Measurements from ENCODE around the gene LTBP3. TPM values are rescaled to one million over a fixed set of nuclear protein-coding genes. Genes with fewer than 3 reads are reported as not detected.
A peak's percentile ranks its signal among the peaks of the same experiment; 100 is the strongest.

LTBP3 gene
- total RNA-seq, 1 experiment from 2014 or later, result 10.6 TPM

GRCh38 chr11:65586676-65587075, 28.5 kb upstream of the LTBP3 start:
- Histone ChIP-seq H2BK120ac (ENCODE audit: low read depth, low read length, poor library complexity, severe bottlenecking) (no peak overlapping the region), H3K4me2 (ENCODE audit: insufficient read depth, insufficient read length, low read length) (no peak overlapping the region), H2BK20ac (ENCODE audit: low read depth, low read length, poor library complexity, severe bottlenecking) (no peak overlapping the region), H2AFZ (ENCODE audit: low read length) (no peak overlapping the region), H3K9me3 (ENCODE audit: control insufficient read depth, low read depth, low read length) (no peaks in the 10 kb centered on the region), H3K14ac (ENCODE audit: insufficient read depth, low read length) (no peak overlapping the region), H3K27ac (ENCODE audit: insufficient read length, low read depth, low read length) (no peak overlapping the region), H4K91ac (ENCODE audit: insufficient read length, low read depth, low read length) (no peak overlapping the region), H3K27me3 (ENCODE audit: insufficient read depth, low read length) (no peaks in the 10 kb centered on the region; the same call in 1 of the 2 replicates), H3K56ac (ENCODE audit: insufficient read length, low read depth, low read length) (no peak overlapping the region), H3T11ph (ENCODE audit: low read length) (no peak overlapping the region), H3K9ac (ENCODE audit: extremely low read depth, insufficient read length, low read length) (no peak overlapping the region), H3K18ac (ENCODE audit: insufficient read length, low read depth, low read length) (no peak overlapping the region), H4K5ac (ENCODE audit: insufficient read length, low read depth, low read length) (no peak overlapping the region), H2BK5ac (ENCODE audit: insufficient read length, low read length) (no peak overlapping the region), H3K23ac (ENCODE audit: insufficient read length, low read depth, low read length) (no peak overlapping the region), H2AK5ac (ENCODE audit: insufficient read length, low read length) (no peak overlapping the region), H3K23me2 (ENCODE audit: insufficient read length, low read depth, low read length, poor library complexity, severe bottlenecking) (no peaks in the 10 kb centered on the region), H3K79me2 (ENCODE audit: insufficient read depth, low read length) (no peaks in the 10 kb centered on the region), H3K4me1 (ENCODE audit: insufficient read depth, low read length) (no peaks in the 10 kb centered on the region), H4K20me1 (ENCODE audit: control insufficient read depth, insufficient read depth, insufficient read length) (no peaks in the 10 kb centered on the region), H2BK15ac (ENCODE audit: low read depth, low read length) (no peak overlapping the region), H3K79me1 (ENCODE audit: insufficient read depth, low read depth, low read length, poor library complexity, severe bottlenecking) (no peaks in the 10 kb centered on the region), H3K4ac (ENCODE audit: low read depth, low read length) (no peak overlapping the region), H4K8ac (replicated peaks; ENCODE audit: insufficient read length, low read depth, low read length) (no peak overlapping the region), H2BK12ac (ENCODE audit: insufficient read length, low read depth, low read length) (no peak overlapping the region)
- H3K9me3 Mint-ChIP-seq, result no peaks in the 10 kb centered on the region
- peaks cover 0 to 4% (median 3%) of the 10 kb centered on the region in 3 experiments; a peak in 3 of 7 replicates for H3K36me3 Mint-ChIP-seq (ENCODE audit: insufficient read depth in 1 of 3, low read depth in 3 of 3)
- H3K27ac Mint-ChIP-seq, result 0 out of 7 replicates have a peak overlapping the region, but pooled peaks of 1 of the 3 experiments have one; percentile 57
- peak; percentile 67 for DNase-seq
- H3K27me3 Mint-ChIP-seq (ENCODE audit: low read depth), result peaks cover 21% of the 10 kb centered on the region
- WGBS (ENCODE audit: extremely low coverage, insufficient read length, low lambda C conversion rate), result no CpG with 5 or more reads among the region's 2 CpGs
- peak overlapping the region in 1 of 2 experiments; percentile 34; a peak in 1 of 5 replicates for H3K4me3 Mint-ChIP-seq
- peaks cover 3 to 33% of the 10 kb centered on the region in 2 experiments for H3K4me1 Mint-ChIP-seq
- no peak for TF ChIP-seq CTCF (conservative IDR thresholded peaks at IDR 0.05)

Data from H9 (cell line).